Measurements from ENCODE around the gene ADAP1. TPM values are rescaled to one million over a fixed set of nuclear protein-coding genes. Genes with fewer than 3 reads are reported as not detected.

The ADAP1 gene
- total and polyA plus RNA-seq, 2 donors from 2014 or later = 36.4 to 48.2 TPM

GRCh38 chr7:975702-976473, 21.4 kb upstream of the ADAP1 start:
- H3K9me3 ChIP-seq (ENCODE audit: control insufficient read depth in 2 of 3, insufficient read depth in 1 of 3, low read length in 3 of 3) = no peaks in the 10 kb centered on the region
- H3K9ac ChIP-seq (ENCODE audit: low read length in 3 of 3) = no peak overlapping the region
- no peak for TF ChIP-seq CTCF (IDR thresholded peaks at IDR 0.05; ENCODE audit: borderline replicate concordance, extremely low read depth, insufficient read depth)
- FAIRE-seq (no peak), DNase-seq (no peak)
- intact Hi-C loops (cut with DNase I) = no loop called here
- H3K4me1 ChIP-seq (ENCODE audit: control insufficient read depth in 2 of 3, insufficient read depth in 2 of 3, low read depth in 1 of 3, low read length in 3 of 3) = peaks cover 0 to 29% (median 16%) of the 10 kb centered on the region in 3 donors
- peaks cover 3 to 12% (median 7%) of the 10 kb centered on the region in 3 donors for H3K36me3 ChIP-seq (ENCODE audit: control insufficient read depth in 2 of 3, insufficient read depth in 3 of 3, low read length in 3 of 3)
- H3K4me3 ChIP-seq (ENCODE audit: low read length in 3 of 3) = peak overlapping the region in 2 of 3 donors; percentile 4 to 49
- no peak overlapping the region for H3K27ac ChIP-seq (ENCODE audit: low read depth in 2 of 2, low read length in 2 of 2)
- H3K27me3 ChIP-seq (ENCODE audit: control insufficient read depth, insufficient read depth, low read length) = no peaks in the 10 kb centered on the region

GRCh38 chr7:974820-975681, 20.6 kb upstream of the ADAP1 start, which contains the start of gene COX19:
COX19 (minus strand) TSS chr7:975549; CDS start chr7:975509, 40 bp downstream.
- TF ChIP-seq CTCF (IDR thresholded peaks at IDR 0.05; ENCODE audit: borderline replicate concordance, extremely low read depth, insufficient read depth) = no peak
- intact Hi-C loops (cut with DNase I) = no loop called here
- Histone ChIP-seq H3K27ac (ENCODE audit: low read depth in 2 of 2, low read length in 2 of 2) (peak within 1 kb of the TSS; percentile 82 to 94), H3K36me3 (ENCODE audit: control insufficient read depth in 2 of 3, insufficient read depth in 3 of 3, low read length in 3 of 3) (peaks cover 3 to 16% (median 7%) of the 10 kb centered on the region in 3 donors), H3K27me3 (ENCODE audit: control insufficient read depth, insufficient read depth, low read length) (no peaks in the 10 kb centered on the region), H3K9me3 (ENCODE audit: control insufficient read depth in 2 of 3, insufficient read depth in 1 of 3, low read length in 3 of 3) (no peaks in the 10 kb centered on the region), H3K4me3 (ENCODE audit: low read length in 3 of 3) (peak within 1 kb of the TSS; percentile 72 to 84 (median 84)), H3K4me1 (ENCODE audit: control insufficient read depth in 2 of 3, insufficient read depth in 2 of 3, low read depth in 1 of 3, low read length in 3 of 3) (peaks cover 0 to 29% (median 16%) of the 10 kb centered on the region in 3 donors), H3K9ac (ENCODE audit: low read length in 3 of 3) (peak within 1 kb of the TSS; percentile 55 to 69 (median 64))
- FAIRE-seq (no peak), DNase-seq (peak; percentile 92 to 96 (median 94))

GRCh38 chr7:974172-974571, 19.7 kb upstream of the ADAP1 start:
- Histone ChIP-seq H3K4me1 (ENCODE audit: control insufficient read depth in 2 of 3, insufficient read depth in 2 of 3, low read depth in 1 of 3, low read length in 3 of 3) (peaks cover 0 to 29% (median 16%) of the 10 kb centered on the region in 3 donors), H3K27ac (ENCODE audit: low read depth in 2 of 2, low read length in 2 of 2) (no peak overlapping the region), H3K9ac (ENCODE audit: low read length in 3 of 3) (peak overlapping the region in 1 of 3 donors; percentile 69), H3K36me3 (ENCODE audit: control insufficient read depth in 2 of 3, insufficient read depth in 3 of 3, low read length in 3 of 3) (peaks cover 3 to 16% (median 7%) of the 10 kb centered on the region in 3 donors), H3K9me3 (ENCODE audit: control insufficient read depth in 2 of 3, insufficient read depth in 1 of 3, low read length in 3 of 3) (no peaks in the 10 kb centered on the region), H3K27me3 (ENCODE audit: control insufficient read depth, insufficient read depth, low read length) (no peaks in the 10 kb centered on the region), H3K4me3 (ENCODE audit: low read length in 3 of 3) (peak overlapping the region; percentile 72 to 84 (median 84))
- no peak for FAIRE-seq
- no peak for TF ChIP-seq CTCF (IDR thresholded peaks at IDR 0.05; ENCODE audit: borderline replicate concordance, extremely low read depth, insufficient read depth)
- intact Hi-C loops (cut with DNase I) = no loop called here
- no peak for DNase-seq
